Measurements from ENCODE around the gene BCL7A.

GRCh38 chr12:122084857-122085405 lies 63.2 kb downstream of the BCL7A start:
- TF ChIP-seq CTCF (conservative IDR thresholded peaks at IDR 0.05; ENCODE audit: low read depth in 2 of 2) (no peak), POLR2AphosphoS5 (IDR thresholded peaks at IDR 0.05; ENCODE audit: low read depth) (no peak), EZH2 (IDR thresholded peaks at IDR 0.05; ENCODE audit: low read depth, unreplicated experiment) (no peak), ETS1 (IDR thresholded peaks at IDR 0.05) (no peak), JUNB (IDR thresholded peaks at IDR 0.05; ENCODE audit: unreplicated experiment) (no peak), CREB1 (CRISPR knock-in tag; IDR thresholded peaks at IDR 0.05; ENCODE audit: low read depth) (no peak), REST (IDR thresholded peaks at IDR 0.05; ENCODE audit: unreplicated experiment) (no peak)
